IMR-90 (cell line): ENCODE results near the gene KCNQ1. TPM values are rescaled to one million over a fixed set of nuclear protein-coding genes. Genes with fewer than 3 reads are reported as not detected.

Experiments
- ATAC-seq: fragments of 200-7000 bp; cut with Tn5 transposase; 2 replicates; pipeline ENCODE4 v1.9.1; 2020; ENCODE audit warnings: low read depth, mild to moderate bottlenecking, moderate library complexity
- BruUV-seq: library from RNA; stranded (reverse); fragments of 400-500 nt; replicated peaks from 2 replicates; lab custom pipeline; 2021; lab: Mats Ljungman, UMichigan
- CTCF ChIA-PET: fragments of 300-600 bp; formaldehyde crosslinking; extraction: SDS; loops from one replicate; lab custom pipeline; 2021; ENCODE audit warnings: antibody characterized with exemption; lab: Yijun Ruan, JAX
- POLR2A ChIA-PET: fragments of 300-600 bp; sonication (Branson Sonifier 250); formaldehyde crosslinking; loops from one replicate; lab custom pipeline; 2022; ENCODE audit warnings: antibody characterized with exemption; ENCODE audit not compliant: unreplicated experiment; lab: Charles Lee
- DNase-seq: peaks from one replicate; pipeline ENCODE4 v3.0.0; 2013
- H2AFZ ChIP-seq: replicated peaks from 2 replicates; pipeline ENCODE3; 2013; ENCODE audit warnings: low read length, mild to moderate bottlenecking; ENCODE audit not compliant: poor library complexity
- H2AK5ac ChIP-seq: 2 replicates; pipeline ENCODE4 v1.6.1; 2013; ENCODE audit warnings: low read depth, low read length, inconsistent platforms
- H2AK9ac ChIP-seq: replicated peaks from 2 replicates; pipeline ENCODE3; 2013; ENCODE audit warnings: mild to moderate bottlenecking, low read depth, low read length, moderate library complexity; ENCODE audit not compliant: poor library complexity
- H2BK120ac ChIP-seq: 2 replicates; pipeline ENCODE4 v1.6.1; 2013; ENCODE audit warnings: low read depth, low read length, inconsistent platforms
- H2BK15ac ChIP-seq: 3 replicates; pipeline ENCODE4 v1.6.1; 2013; ENCODE audit warnings: low read depth, low read length, inconsistent platforms
- H2BK20ac ChIP-seq: 2 replicates; pipeline ENCODE4 v1.6.1; 2013; ENCODE audit warnings: low read depth, mild to moderate bottlenecking, inconsistent platforms, low read length, moderate library complexity
- H2BK5ac ChIP-seq: 2 replicates; pipeline ENCODE4 v1.6.1; 2013; ENCODE audit warnings: mild to moderate bottlenecking, low read depth, low read length, inconsistent platforms; ENCODE audit not compliant: poor library complexity, severe bottlenecking
- H3K14ac ChIP-seq: replicated peaks from 2 replicates; pipeline ENCODE4 v1.6.1; 2013; ENCODE audit warnings: low read depth, low read length, inconsistent platforms
- H3K18ac ChIP-seq: 2 replicates; pipeline ENCODE4 v1.6.1; 2013; ENCODE audit warnings: low read depth, low read length, control low read depth
- H3K23ac ChIP-seq: 2 replicates; pipeline ENCODE4 v1.6.1; 2013; ENCODE audit warnings: low read depth, low read length, inconsistent platforms
- H3K27ac ChIP-seq: 2 replicates; pipeline ENCODE4 v1.5.1; 2013; ENCODE audit warnings: mild to moderate bottlenecking, control low read depth, low read length; ENCODE audit not compliant: insufficient read depth
- H3K27me3 ChIP-seq: 2 replicates; pipeline ENCODE4 v1.6.1; 2013; ENCODE audit warnings: low read length; ENCODE audit not compliant: control insufficient read depth, insufficient read depth
- H3K36me3 ChIP-seq: 2 replicates; pipeline ENCODE4 v1.6.1; 2013; ENCODE audit warnings: low read length, mixed read lengths; ENCODE audit not compliant: control insufficient read depth, insufficient read depth
- H3K4ac ChIP-seq: 2 replicates; pipeline ENCODE4 v1.6.1; 2013; ENCODE audit warnings: low read depth, low read length, inconsistent platforms
- H3K4me1 ChIP-seq: 2 replicates; pipeline ENCODE4 v1.6.1; 2013; ENCODE audit warnings: low read length, mixed read lengths; ENCODE audit not compliant: control insufficient read depth, insufficient read depth
- H3K4me2 ChIP-seq: 2 replicates; pipeline ENCODE4 v1.6.1; 2013; ENCODE audit warnings: low read depth, mild to moderate bottlenecking, control low read depth, low read length, moderate library complexity
- H3K4me3 ChIP-seq: 2 replicates; pipeline ENCODE4 v1.5.1; 2013; ENCODE audit warnings: low read depth, mild to moderate bottlenecking, control low read depth, low read length, moderate library complexity; ENCODE audit not compliant: insufficient read depth
- H3K56ac ChIP-seq: 2 replicates; pipeline ENCODE4 v1.6.1; 2013; ENCODE audit warnings: low read length, inconsistent platforms; ENCODE audit not compliant: insufficient read depth; ENCODE audit errors: extremely low read depth
- H3K79me1 ChIP-seq, 2 experiments: 2 replicates each; pipeline ENCODE4 v1.6.1; 2013; ENCODE audit warnings: low read length in 2 of 2, inconsistent platforms in 1 of 2, low read depth in 1 of 2
- H3K9ac ChIP-seq: 2 replicates; pipeline ENCODE4 v1.6.1; 2013; ENCODE audit warnings: low read depth, low read length, control low read depth
- H3K9me1 ChIP-seq: 2 replicates; pipeline ENCODE4 v1.6.1; 2013; ENCODE audit warnings: low read length, inconsistent platforms; ENCODE audit not compliant: insufficient read depth
- H3K9me3 ChIP-seq: 2 replicates; pipeline ENCODE4 v1.6.1; 2013; ENCODE audit warnings: low read length; ENCODE audit not compliant: control insufficient read depth, insufficient read depth
- H4K20me1 ChIP-seq: 2 replicates; pipeline ENCODE4 v1.6.1; 2013; ENCODE audit warnings: low read length, inconsistent platforms; ENCODE audit not compliant: insufficient read depth
- H4K5ac ChIP-seq: 2 replicates; pipeline ENCODE4 v1.6.1; 2013; ENCODE audit warnings: mild to moderate bottlenecking, low read depth, low read length, control low read depth
- H4K8ac ChIP-seq, 2 experiments: 2 replicates each; pipeline ENCODE4 v1.6.1; 2013; ENCODE audit warnings: low read depth in 2 of 2, low read length in 2 of 2, control low read depth in 1 of 2, inconsistent platforms in 1 of 2
- H4K91ac ChIP-seq: 2 replicates; pipeline ENCODE4 v1.6.1; 2013; ENCODE audit warnings: low read depth, low read length, inconsistent platforms; ENCODE audit not compliant: insufficient read depth
- BHLHE40 ChIP-seq: fragments of 150-350 bp; IDR thresholded peaks from 2 replicates; pipeline ENCODE4 v1.6.1; 2016; ENCODE audit warnings: mild to moderate bottlenecking, low read depth, low read length
- CEBPB ChIP-seq: IDR thresholded peaks from 2 replicates; pipeline ENCODE4 v1.6.1; 2012; ENCODE audit warnings: low read depth, low read length, improper control_type of control experiment
- CHD1 ChIP-seq: IDR thresholded peaks from 2 replicates; pipeline ENCODE4 v1.6.1; 2012; ENCODE audit warnings: low read depth, low read length, improper control_type of control experiment
- CTCF ChIP-seq: conservative IDR thresholded peaks from 2 replicates; pipeline ENCODE4 v1.5.1; 2012; ENCODE audit warnings: mild to moderate bottlenecking, low read depth, low read length, improper control_type of control experiment
- FOS ChIP-seq: fragments of 150-350 bp; IDR thresholded peaks from 2 replicates; pipeline ENCODE4 v1.6.1; 2016; ENCODE audit warnings: low read depth, low read length
- MAFK ChIP-seq: IDR thresholded peaks from 2 replicates; pipeline ENCODE4 v1.6.1; 2012; ENCODE audit warnings: low read depth, low read length, improper control_type of control experiment
- MAZ ChIP-seq: IDR thresholded peaks from 2 replicates; pipeline ENCODE4 v1.6.1; 2012; ENCODE audit warnings: low read depth, mild to moderate bottlenecking, low read length, improper control_type of control experiment, moderate library complexity, borderline replicate concordance
- MXI1 ChIP-seq: IDR thresholded peaks from 2 replicates; pipeline ENCODE4 v1.6.1; 2012; ENCODE audit warnings: low read depth, mild to moderate bottlenecking, low read length, moderate library complexity, borderline replicate concordance
- NFE2L2 ChIP-seq: fragments of 150-350 bp; IDR thresholded peaks from 2 replicates; pipeline ENCODE4 v1.6.1; 2016; ENCODE audit warnings: low read depth, mild to moderate bottlenecking, low read length
- POLR2A ChIP-seq: IDR thresholded peaks from 2 replicates; pipeline ENCODE4 v1.6.1; 2012; ENCODE audit warnings: mild to moderate bottlenecking, low read depth, low read length
- RAD21 ChIP-seq: IDR thresholded peaks from 2 replicates; pipeline ENCODE4 v1.6.1; 2012; ENCODE audit warnings: low read length, improper control_type of control experiment
- RCOR1 ChIP-seq: IDR thresholded peaks from 2 replicates; pipeline ENCODE4 v1.6.1; 2012; ENCODE audit warnings: mild to moderate bottlenecking, low read length, improper control_type of control experiment; ENCODE audit not compliant: insufficient replicate concordance
- RFX5 ChIP-seq: IDR thresholded peaks from 2 replicates; pipeline ENCODE4 v1.8.0; 2012; ENCODE audit warnings: low read depth, mild to moderate bottlenecking, low read length, moderate library complexity
- SMC3 ChIP-seq: fragments of 150-350 bp; IDR thresholded peaks from 2 replicates; pipeline ENCODE4 v1.6.1; 2016; ENCODE audit warnings: low read depth, mild to moderate bottlenecking, antibody characterized with exemption, low read length, moderate library complexity
- WGBS, 2 experiments: methylation state at CpG; one replicate each; pipeline versions ENCODE4 v1.1.5 to v1.1.7; 2013; ENCODE audit warnings: missing lambda C conversion rate in 2 of 2; ENCODE audit not compliant: insufficient read length in 1 of 2; ENCODE audit errors: extremely low coverage in 2 of 2; 5-methylcytosine and 5-hydroxymethylcytosine counted together
- dilution Hi-C: fragments of 300-500 bp; cut with HindIII; formaldehyde crosslinking; loops from one replicate; pipeline ENCODE4 v1.14.3; 2018; ENCODE audit warnings: low sequenced_read_pairs; ENCODE audit not compliant: unreplicated experiment
- in situ Hi-C: fragments of 300-500 bp; cut with MboI; formaldehyde crosslinking; loops from 3 replicates; pipeline ENCODE4 v1.14.3; 2019; ENCODE audit warnings: low sequenced_read_pairs, inconsistent platforms, mixed read lengths
- intact Hi-C: fragments of 100-400 bp; cut with micrococcal nuclease; formaldehyde crosslinking; loops from 2 replicates; pipeline ENCODE4 v1.10.0; 2022
- polyA plus RNA-seq, 3 experiments: library from polyadenylated mRNA; depleted of rRNA; stranded (reverse); fragments of >200 nt; gene quantifications; 2 replicates each; pipeline ENCODE4 v1.2.3, GENCODE V29; 2012; ENCODE audit warnings: low replicate concordance in 1 of 3
- total RNA-seq: library from RNA; depleted of rRNA; stranded (reverse); fragments of >200 nt; gene quantifications from 2 replicates; pipeline ENCODE4 v1.2.3, GENCODE V29; 2012
- TF ChIP-seq, protein P1 (sequence below): fragments of 150-350 bp; IDR thresholded peaks from 2 replicates; pipeline ENCODE4 v1.6.1; 2016; ENCODE audit warnings: low read depth, mild to moderate bottlenecking, low read length, moderate library complexity, borderline replicate concordance
- TF ChIP-seq, protein P2 (sequence below): fragments of 150-350 bp; IDR thresholded peaks from 2 replicates; pipeline ENCODE4 v1.6.1; 2017; ENCODE audit warnings: mild to moderate bottlenecking, antibody characterized with exemption, low read length, low read depth

KCNQ1 gene
- total and polyA plus RNA-seq, 2 of the 4 experiments (the other 2 are of a cell fraction), result 0.07 TPM; not detected in 1

GRCh38 chr11:2713094-2713493 is 268.3 kb downstream of the KCNQ1 start:
- Histone ChIP-seq H2AK5ac (no peak overlapping the region), H2BK15ac (no peak overlapping the region), H4K8ac (no peak overlapping the region), H2AK9ac (no peak overlapping the region), H3K79me1 (no peaks in the 10 kb centered on the region), H3K4me3 (no peak overlapping the region), H3K9ac (no peak overlapping the region), H3K23ac (no peak overlapping the region), H3K14ac (no peak overlapping the region), H2BK120ac (no peak overlapping the region), H3K4me2 (no peak overlapping the region), H4K5ac (no peak overlapping the region), H3K56ac (no peak overlapping the region), H3K4me1 (peaks cover 6% of the 10 kb centered on the region; the same call in 1 of the 2 replicates), H3K36me3 (no peaks in the 10 kb centered on the region), H4K20me1 (no peaks in the 10 kb centered on the region), H4K91ac (no peak overlapping the region), H3K27ac (no peak overlapping the region), H3K9me3 (peaks cover 2% of the 10 kb centered on the region), H2BK20ac (no peak overlapping the region), H3K27me3 (peaks cover 49% of the 10 kb centered on the region), H2BK5ac (no peak overlapping the region), H3K9me1 (no peaks in the 10 kb centered on the region), H3K4ac (no peak overlapping the region), H2AFZ (no peak overlapping the region), H3K18ac (no peak overlapping the region)
- dilution Hi-C loops (no loop called here), intact Hi-C loops (no loop called here), in situ Hi-C loops (no loop called here)
- DNase-seq (no peak), ATAC-seq (no peak)
- no peak for TF ChIP-seq NFE2L2
- TF ChIP-seq MAZ, result no peak
- no peak for TF ChIP-seq CHD1
- TF ChIP-seq MXI1, result no peak
- no peak for TF ChIP-seq RCOR1
- no peak for TF ChIP-seq FOS
- TF ChIP-seq POLR2A, result no peak
- TF ChIP-seq, protein P1, sequence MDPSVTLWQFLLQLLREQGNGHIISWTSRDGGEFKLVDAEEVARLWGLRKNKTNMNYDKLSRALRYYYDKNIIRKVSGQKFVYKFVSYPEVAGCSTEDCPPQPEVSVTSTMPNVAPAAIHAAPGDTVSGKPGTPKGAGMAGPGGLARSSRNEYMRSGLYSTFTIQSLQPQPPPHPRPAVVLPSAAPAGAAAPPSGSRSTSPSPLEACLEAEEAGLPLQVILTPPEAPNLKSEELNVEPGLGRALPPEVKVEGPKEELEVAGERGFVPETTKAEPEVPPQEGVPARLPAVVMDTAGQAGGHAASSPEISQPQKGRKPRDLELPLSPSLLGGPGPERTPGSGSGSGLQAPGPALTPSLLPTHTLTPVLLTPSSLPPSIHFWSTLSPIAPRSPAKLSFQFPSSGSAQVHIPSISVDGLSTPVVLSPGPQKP, result no peak
- no peak for TF ChIP-seq SMC3
- TF ChIP-seq, protein P2, sequence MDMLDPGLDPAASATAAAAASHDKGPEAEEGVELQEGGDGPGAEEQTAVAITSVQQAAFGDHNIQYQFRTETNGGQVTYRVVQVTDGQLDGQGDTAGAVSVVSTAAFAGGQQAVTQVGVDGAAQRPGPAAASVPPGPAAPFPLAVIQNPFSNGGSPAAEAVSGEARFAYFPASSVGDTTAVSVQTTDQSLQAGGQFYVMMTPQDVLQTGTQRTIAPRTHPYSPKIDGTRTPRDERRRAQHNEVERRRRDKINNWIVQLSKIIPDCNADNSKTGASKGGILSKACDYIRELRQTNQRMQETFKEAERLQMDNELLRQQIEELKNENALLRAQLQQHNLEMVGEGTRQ, result no peak
- TF ChIP-seq CEBPB, result no peak
- TF ChIP-seq CTCF, result no peak
- TF ChIP-seq RAD21, result no peak
- no peak for TF ChIP-seq RFX5
- no peak for TF ChIP-seq BHLHE40
- TF ChIP-seq MAFK, result no peak
- BruUV-seq, result no TSS peak
- ChIA-PET POLR2A (no interaction called here), CTCF (no interaction called here)
- 87% methylated on average over 5 of the region's 12 CpGs; no CpG with 5 or more reads in 1 of the 2 experiments for WGBS, 2 experiments
